GM18526 (cell line): ENCODE results near the gene ZNF629.

Source experiments
- POLR2A ChIP-seq: IDR thresholded peaks from 3 replicates; pipeline ENCODE4 v1.6.1; 2011; ENCODE audit not compliant: insufficient read length; ENCODE audit errors: extremely low read depth

Gene ZNF629

DNA sequence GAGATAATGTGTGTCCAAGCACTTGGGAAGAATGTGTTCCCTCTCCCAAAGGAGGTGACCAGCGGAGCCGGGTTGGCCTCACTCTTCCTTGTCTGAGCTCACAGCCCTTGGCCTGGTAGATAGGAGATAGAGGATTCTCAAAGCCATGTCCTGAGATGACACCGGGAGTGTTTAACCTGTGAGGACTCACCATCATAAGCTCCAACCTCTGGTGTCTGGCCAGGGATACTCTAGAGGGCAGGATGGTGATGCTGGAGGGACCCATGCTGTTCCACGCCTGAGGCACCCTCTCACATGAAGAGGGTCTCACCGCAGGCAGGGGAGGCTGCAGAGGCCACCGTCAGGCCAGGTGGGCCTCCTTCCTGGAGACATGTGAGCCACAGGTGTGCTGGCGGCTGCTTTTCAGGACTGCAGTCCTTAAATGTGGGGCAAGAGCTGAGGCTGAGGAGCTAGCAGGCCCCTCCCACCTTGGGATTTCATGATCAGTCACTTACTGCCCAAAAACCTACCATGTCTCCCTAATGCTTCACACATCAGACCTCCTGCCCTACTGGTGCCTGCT is 6.6 kb upstream of the ZNF629 start:
- TF ChIP-seq POLR2A, result no peak

DNA sequence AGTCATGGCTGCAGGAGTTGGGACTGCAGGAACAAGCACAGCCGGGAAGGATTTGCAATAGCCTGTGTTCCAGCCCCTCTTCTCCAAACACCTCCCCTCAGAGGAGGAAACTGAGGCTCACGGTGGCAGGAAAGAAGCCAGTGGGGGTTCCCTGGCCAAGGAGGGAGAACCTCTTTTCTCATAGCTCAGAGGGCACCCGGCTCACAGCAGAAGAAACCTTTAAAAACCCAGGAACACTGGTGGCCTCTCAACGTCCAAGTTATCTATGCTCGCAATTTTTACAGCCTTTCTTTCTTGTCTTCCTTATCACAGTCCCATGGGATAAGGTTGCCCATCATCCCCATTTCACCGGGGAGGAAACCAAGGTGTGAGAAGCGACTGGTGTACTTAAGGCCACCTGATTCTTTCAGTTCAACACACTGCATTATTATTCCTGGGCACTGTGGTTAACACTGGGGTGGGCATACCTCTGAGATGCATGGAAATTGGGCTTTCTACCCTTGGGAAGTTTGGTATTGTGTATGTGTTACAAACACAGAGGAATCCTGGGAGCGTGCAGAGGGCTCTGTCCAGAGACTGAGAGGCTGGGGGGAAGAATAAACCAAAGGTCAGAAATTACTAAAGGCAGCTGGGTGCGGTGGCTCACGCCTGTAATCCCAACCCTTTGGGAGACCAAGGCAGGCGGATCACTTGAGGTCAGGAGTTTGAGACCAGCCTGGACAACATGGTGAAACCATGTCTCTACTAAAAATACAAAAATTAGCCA is 791 bp upstream of the ZNF629 start:
- TF ChIP-seq POLR2A, result no peak

DNA sequence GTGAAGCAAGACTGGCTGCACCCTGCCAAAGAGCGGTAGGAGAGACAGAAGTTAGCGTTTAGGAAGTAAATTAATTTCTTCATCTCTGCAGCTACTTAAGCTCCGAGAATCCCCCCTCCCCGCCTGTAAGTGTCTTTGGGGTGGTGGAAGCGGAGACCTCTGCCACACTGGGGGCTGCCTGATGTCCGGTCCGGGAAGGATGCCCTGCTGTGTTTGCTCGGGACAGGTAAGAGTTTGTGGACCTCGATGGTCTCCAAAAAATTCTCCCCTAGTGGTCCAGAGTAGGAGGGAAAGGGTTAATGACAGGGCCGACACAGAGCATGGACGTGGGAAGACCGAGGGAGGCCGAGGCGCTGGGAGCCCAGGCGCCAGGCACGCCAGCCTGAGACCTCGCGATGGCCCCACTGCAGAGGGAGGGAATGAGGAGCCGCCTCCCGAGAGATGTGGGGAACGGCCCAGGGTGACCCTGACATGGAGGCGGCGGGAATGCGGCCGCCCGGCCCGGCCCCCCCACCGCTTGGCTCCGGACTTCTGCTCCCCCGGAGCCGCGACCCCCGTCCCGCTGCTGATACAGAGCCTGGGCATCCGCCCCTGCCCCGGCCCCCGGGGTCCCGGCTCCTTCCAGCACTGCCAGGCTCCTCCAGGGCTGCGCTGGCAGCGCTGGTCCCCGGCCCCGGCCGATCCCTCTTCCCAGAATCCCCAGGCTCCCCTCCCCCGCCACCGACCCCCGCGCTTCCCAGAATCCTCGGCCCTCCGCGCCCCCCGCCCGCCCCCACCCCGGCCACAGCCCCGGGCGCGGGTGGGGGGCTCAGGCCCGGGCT is 680 bp downstream of the ZNF629 start:
- TF ChIP-seq POLR2A, result no peak

GRCh38 chr16:30785126-30786106 is 1.6 kb downstream of the ZNF629 start:
- no peak for TF ChIP-seq POLR2A

DNA sequence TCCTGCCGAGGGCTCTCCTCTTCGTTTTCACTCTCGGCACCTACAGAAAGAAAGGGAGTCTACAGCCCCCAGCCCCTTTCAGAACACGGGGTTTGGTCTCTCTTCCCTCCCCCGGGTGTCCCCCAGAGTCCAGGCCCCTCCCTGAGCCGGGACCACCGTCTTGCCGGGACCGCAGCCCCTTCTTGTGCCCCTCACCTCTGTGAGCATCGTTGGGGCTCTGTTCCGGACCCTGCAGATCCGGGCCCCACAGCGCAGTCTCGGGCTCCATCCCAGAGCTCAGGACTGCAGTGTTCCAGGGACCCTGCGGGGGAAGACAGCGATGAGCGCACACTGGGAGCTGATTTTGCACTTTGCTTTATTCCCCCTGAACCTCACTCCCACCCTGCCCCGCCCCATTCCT is 2.8 kb downstream of the ZNF629 start:
- no peak for TF ChIP-seq POLR2A

- TF ChIP-seq POLR2A, result no peak
These were observed 3.5 kb downstream of the ZNF629 start for GRCh38 chr16:30783280-30784109.

- TF ChIP-seq POLR2A, result no peak
These were observed 4.3 kb downstream of the ZNF629 start for GRCh38 chr16:30782486-30783279.

DNA sequence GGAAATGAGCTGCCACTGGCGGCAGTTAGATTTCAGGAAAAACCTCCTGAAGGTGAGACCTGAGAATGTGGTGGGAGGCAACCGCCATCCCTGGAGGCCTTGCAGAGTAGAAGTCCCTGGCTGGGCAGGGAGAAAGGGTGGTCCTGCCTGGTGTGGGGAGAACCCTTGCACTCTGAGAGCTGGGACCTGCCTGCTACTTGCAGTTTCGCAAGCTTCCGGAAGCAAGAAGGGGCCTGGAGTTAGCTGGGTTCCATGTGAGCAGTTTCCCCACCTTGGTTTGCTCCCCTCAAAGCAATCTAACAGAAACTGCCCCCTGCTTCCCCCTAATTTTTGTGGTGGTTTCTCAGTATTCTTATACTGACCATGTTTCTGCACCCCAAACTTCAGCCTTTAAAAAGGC is 6.5 kb downstream of the ZNF629 start:
- TF ChIP-seq POLR2A, result no peak

DNA sequence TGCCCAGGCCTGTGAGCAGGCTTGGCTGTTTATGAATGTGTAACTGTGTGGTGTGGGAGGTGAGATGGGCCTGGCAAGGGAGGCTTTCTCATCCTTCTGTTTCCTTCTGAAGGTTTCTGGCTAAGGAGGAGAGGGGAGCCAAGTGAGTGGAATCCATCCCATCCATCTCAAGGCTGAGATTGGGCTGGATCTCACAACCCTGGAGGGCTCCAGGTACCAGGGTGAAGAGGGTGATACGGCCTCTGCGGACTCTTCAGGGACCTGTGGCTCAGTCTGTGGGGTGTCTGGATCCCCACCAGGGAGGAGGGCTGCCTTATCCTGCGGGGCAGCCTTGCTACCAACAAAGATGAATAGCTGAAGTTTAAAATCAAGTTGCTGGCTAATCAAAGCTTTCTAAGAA is 7.0 kb downstream of the ZNF629 start:
- no peak for TF ChIP-seq POLR2A

DNA sequence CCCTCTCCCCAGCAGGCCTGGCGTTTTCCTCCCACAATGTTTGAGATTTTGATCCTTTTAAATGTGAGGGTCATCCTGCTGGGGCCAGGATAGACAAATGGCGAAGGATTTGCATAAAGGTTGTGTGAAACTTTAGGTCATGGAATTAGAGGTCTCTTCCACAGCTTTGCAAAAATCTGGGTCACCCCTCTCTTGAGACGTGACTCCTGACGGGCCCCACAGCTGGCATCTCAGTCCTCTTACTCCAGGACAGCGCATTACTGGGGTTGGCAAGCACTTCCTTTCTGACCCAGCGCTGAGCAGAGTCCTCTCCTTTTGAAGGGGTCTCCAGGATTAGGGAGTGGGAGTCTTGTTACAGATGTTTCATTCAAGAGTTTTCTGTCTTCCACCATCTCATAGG is 7.4 kb downstream of the ZNF629 start:
- no peak for TF ChIP-seq POLR2A

DNA sequence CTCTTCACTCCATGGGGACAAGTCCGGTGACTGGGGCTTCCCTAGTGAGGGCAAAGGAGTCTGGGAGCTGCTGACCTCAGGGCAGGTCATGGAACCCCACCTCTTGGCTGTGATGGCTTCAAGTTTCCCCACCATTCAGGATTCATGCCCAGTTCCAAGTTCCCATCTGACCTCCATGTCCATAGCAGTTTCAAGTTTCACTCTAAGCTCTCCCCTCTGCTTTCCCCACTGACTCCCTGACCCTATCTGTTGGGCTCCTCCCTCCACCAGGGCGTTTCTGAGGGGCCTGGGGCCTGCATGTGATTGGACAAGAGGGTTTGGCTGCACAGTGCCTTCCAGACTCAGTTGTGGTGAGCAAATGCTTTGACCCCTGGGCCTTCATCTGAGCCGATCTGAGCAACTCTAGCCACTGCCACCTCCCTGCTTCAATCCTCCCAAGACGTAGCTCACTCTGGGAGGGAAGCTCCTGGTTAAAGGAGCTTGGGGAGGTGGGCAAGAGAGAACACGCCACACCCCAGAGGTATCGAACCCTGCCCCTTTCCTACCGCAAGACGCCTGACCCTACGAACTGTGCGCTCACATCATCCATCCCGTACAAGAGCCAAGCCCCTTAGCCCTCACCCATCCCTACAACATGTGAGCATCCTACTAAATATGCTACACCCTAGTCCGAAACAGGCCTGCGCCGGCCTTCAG is 8.3 kb downstream of the ZNF629 start:
- TF ChIP-seq POLR2A, result no peak

GRCh38 chr16:30777591-30778297 is 9.3 kb downstream of the ZNF629 start:
- no peak for TF ChIP-seq POLR2A
